Mesendoderm (in vitro differentiated cells): ENCODE measurements around the gene SMCHD1.
"Not testable (repeated sequence)": the region's sequence is repeated elsewhere in the genome, so short reads cannot be mapped to it uniquely, and the experiment has no call there.

Experiments
- DNase-seq: peaks from one replicate; pipeline ENCODE4 v3.0.0; 2013
- H2AK5ac ChIP-seq: 2 replicates; pipeline ENCODE4 v1.6.1; 2013; ENCODE audit warnings: low read length, inconsistent platforms
- H2BK120ac ChIP-seq: 2 replicates; pipeline ENCODE4 v1.6.1; 2013; ENCODE audit warnings: low read depth, mild to moderate bottlenecking, low read length, moderate library complexity, mixed read lengths
- H2BK15ac ChIP-seq: replicated peaks from 2 replicates; pipeline ENCODE4 v1.6.1; 2013; ENCODE audit warnings: low read depth, mild to moderate bottlenecking, moderate library complexity
- H2BK5ac ChIP-seq: 2 replicates; pipeline ENCODE4 v1.6.1; 2013; ENCODE audit warnings: low read length, inconsistent platforms
- H3K18ac ChIP-seq: 2 replicates; pipeline ENCODE4 v1.6.1; 2013; ENCODE audit warnings: mild to moderate bottlenecking, low read length, mixed read lengths
- H3K23ac ChIP-seq: one replicate; pipeline ENCODE4 v1.6.1; 2013; ENCODE audit warnings: low read length
- H3K27ac ChIP-seq: 2 replicates; pipeline ENCODE4 v1.5.1; 2013; ENCODE audit warnings: low read depth, mild to moderate bottlenecking, inconsistent platforms, low read length, moderate library complexity
- H3K27me3 ChIP-seq: 2 replicates; pipeline ENCODE4 v1.6.1; 2013; ENCODE audit warnings: low read length, control low read depth, mild to moderate bottlenecking, inconsistent platforms; ENCODE audit not compliant: insufficient read depth, poor library complexity
- H3K36me3 ChIP-seq: 2 replicates; pipeline ENCODE4 v1.6.1; 2013; ENCODE audit warnings: low read length, inconsistent platforms; ENCODE audit not compliant: control insufficient read depth, insufficient read depth
- H3K4ac ChIP-seq: one replicate; pipeline ENCODE4 v1.6.1; 2013; ENCODE audit warnings: low read depth, mild to moderate bottlenecking, low read length, moderate library complexity
- H3K4me1 ChIP-seq: 2 replicates; pipeline ENCODE4 v1.6.1; 2013; ENCODE audit warnings: low read depth, low read length, inconsistent platforms; ENCODE audit not compliant: control insufficient read depth
- H3K4me2 ChIP-seq: 2 replicates; pipeline ENCODE4 v1.6.1; 2013; ENCODE audit warnings: low read length
- H3K4me3 ChIP-seq: 2 replicates; pipeline ENCODE4 v1.5.1; 2013; ENCODE audit warnings: mild to moderate bottlenecking, low read length
- H3K56ac ChIP-seq: one replicate; pipeline ENCODE4 v1.6.1; 2013; ENCODE audit warnings: low read length
- H3K79me1 ChIP-seq: 2 replicates; pipeline ENCODE4 v1.6.1; 2013; ENCODE audit warnings: low read length, inconsistent platforms
- H3K79me2 ChIP-seq: 2 replicates; pipeline ENCODE4 v1.6.1; 2013; ENCODE audit warnings: mild to moderate bottlenecking, low read length; ENCODE audit not compliant: control insufficient read depth, insufficient read depth
- H3K9ac ChIP-seq: 2 replicates; pipeline ENCODE4 v1.6.1; 2013; ENCODE audit warnings: low read length, inconsistent platforms
- H4K5ac ChIP-seq: one replicate; pipeline ENCODE4 v1.6.1; 2013; ENCODE audit warnings: low read length
- H4K8ac ChIP-seq: one replicate; pipeline ENCODE4 v1.6.1; 2013; ENCODE audit warnings: low read depth, mild to moderate bottlenecking, control low read depth, low read length, moderate library complexity
- WGBS: extraction: QIAGEN DNeasy Blood & Tissue Kit; methylation state at CpG from one replicate; pipeline ENCODE4 v1.1.7; 2013; ENCODE audit warnings: low lambda C conversion rate, missing lambda C conversion rate; ENCODE audit not compliant: insufficient coverage; ENCODE audit errors: extremely low coverage; 5-methylcytosine and 5-hydroxymethylcytosine counted together

Gene SMCHD1

DNA sequence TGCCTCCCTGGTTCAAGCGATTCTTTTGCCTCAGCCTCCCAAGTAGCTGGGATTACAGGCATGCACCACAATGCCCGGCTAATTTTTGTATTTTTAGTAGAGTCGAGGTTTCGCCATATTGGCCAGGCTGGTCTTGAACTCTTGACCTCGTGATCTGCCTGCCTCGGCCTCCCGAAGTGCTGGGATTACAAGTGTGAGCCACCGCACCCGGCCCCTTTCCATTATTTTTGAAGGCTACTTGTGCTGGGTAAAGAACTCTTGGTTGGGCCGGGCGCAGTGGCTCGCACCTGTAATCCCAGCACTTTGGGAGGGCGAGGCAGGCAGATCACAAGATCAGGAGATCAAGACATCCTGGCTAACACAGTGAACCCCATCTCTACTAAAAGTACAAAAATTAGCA, 23.4 kb downstream of the SMCHD1 start:
- H2AK5ac ChIP-seq, H4K5ac ChIP-seq, H2BK120ac ChIP-seq, H3K18ac ChIP-seq, H3K23ac ChIP-seq, DNase-seq, H3K56ac ChIP-seq, H3K4me3 ChIP-seq, H3K4ac ChIP-seq, H3K4me2 ChIP-seq, H3K9ac ChIP-seq, H4K8ac ChIP-seq, H3K79me1 ChIP-seq, H2BK5ac ChIP-seq, H3K4me1 ChIP-seq, H3K36me3 ChIP-seq, H3K27me3 ChIP-seq, H3K27ac ChIP-seq, H2BK15ac ChIP-seq, H3K79me2 ChIP-seq: not testable (repeated sequence)
- no CpG with 5 or more reads among the region's 13 CpGs for WGBS

DNA sequence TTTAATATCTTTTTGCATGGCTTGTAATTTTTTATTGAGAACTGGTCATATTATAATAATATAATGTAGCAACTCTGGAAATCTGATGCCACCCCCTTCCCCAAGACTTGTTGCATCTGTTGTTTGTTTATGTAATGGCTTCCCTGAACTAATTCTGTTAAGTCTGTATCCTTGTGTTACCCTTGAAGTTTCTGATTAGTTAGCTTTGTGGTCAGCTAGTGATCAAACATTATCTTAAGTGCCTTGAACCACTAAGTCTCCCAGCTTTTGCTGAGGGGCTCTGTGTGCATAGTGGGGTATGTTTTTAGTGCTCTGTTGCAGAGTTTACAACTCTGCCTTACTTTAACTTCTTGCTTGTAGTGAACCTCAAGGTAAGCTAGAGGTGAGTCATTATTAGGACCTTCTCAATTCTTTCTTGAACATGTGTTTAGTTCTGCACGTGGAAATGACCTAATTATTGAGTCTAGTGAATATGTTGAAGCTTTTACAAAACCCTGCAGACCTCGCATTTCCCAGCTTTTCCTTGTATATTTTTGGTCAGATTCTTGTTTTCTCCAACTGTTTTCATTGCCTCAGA, 24.8 kb downstream of the SMCHD1 start:
- no peak overlapping the region for H2BK5ac ChIP-seq
- H2BK15ac ChIP-seq, result no peak overlapping the region
- no peak overlapping the region for H3K56ac ChIP-seq
- H3K79me1 ChIP-seq, result peaks cover 2% of the 10 kb centered on the region
- H3K4me1 ChIP-seq, result no peaks in the 10 kb centered on the region
- no CpG with 5 or more reads among the region's 2 CpGs for whole genome bisulfite sequencing
- no peak overlapping the region for H3K18ac ChIP-seq
- no peak overlapping the region for H2AK5ac ChIP-seq
- no peaks in the 10 kb centered on the region for H3K27me3 ChIP-seq
- no peak for DNase-seq
- no peak overlapping the region for H3K23ac ChIP-seq
- no peak overlapping the region for H4K8ac ChIP-seq
- no peak overlapping the region for H3K4me3 ChIP-seq
- no peak overlapping the region for H4K5ac ChIP-seq
- no peak overlapping the region for H3K4me2 ChIP-seq
- no peaks in the 10 kb centered on the region for H3K36me3 ChIP-seq
- no peak overlapping the region for H3K9ac ChIP-seq
- no peak overlapping the region for H2BK120ac ChIP-seq
- H3K4ac ChIP-seq, result no peak overlapping the region
- H3K27ac ChIP-seq, result no peak overlapping the region
- H3K79me2 ChIP-seq, result no peaks in the 10 kb centered on the region

DNA sequence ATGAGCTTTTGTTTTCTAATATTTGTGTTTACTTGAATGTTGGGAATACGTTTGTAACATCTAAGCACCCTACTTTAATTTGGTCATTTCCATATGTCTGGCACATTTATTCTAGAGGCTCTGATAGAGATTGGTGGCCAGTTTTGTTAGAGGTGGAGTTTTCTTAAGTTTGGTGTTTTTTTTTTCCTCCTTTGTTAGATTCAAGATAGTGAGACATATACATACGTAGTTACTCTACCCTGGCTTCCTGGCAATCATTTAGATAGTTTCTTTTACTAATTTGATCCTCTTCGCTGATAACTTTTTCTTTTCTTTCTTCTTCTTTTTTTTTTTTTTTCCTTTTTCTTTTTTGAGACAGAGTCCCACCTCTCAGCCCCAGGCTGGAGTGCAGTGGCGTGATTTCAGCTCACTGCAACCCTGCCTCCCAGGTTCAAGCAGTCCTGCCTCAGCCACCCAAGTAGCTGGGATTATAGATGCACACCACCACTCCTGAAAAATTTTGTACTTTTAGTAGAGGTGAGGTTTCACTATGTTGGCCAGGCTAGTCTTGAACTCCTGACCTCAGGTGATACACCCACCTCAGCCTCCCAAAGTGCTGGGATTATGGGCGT, 26.6 kb downstream of the SMCHD1 start:
- no peak overlapping the region for H2BK5ac ChIP-seq
- H4K8ac ChIP-seq, result no peak overlapping the region
- no peak for DNase-seq
- peaks cover 2% of the 10 kb centered on the region for H3K79me1 ChIP-seq
- H3K4me3 ChIP-seq, result no peak overlapping the region
- no peaks in the 10 kb centered on the region for H3K36me3 ChIP-seq
- H3K79me2 ChIP-seq, result no peaks in the 10 kb centered on the region
- no peak overlapping the region for H2BK15ac ChIP-seq
- no peaks in the 10 kb centered on the region for H3K27me3 ChIP-seq
- H3K56ac ChIP-seq, result no peak overlapping the region
- no peak overlapping the region for H3K4me2 ChIP-seq
- H4K5ac ChIP-seq, result no peak overlapping the region
- no peak overlapping the region for H3K9ac ChIP-seq
- H3K27ac ChIP-seq, result no peak overlapping the region
- H2BK120ac ChIP-seq, result no peak overlapping the region
- no peak overlapping the region for H2AK5ac ChIP-seq
- H3K4ac ChIP-seq, result no peak overlapping the region
- H3K18ac ChIP-seq, result no peak overlapping the region
- no CpG with 5 or more reads among the region's 5 CpGs for WGBS
- H3K23ac ChIP-seq, result no peak overlapping the region
- H3K4me1 ChIP-seq, result no peaks in the 10 kb centered on the region

DNA sequence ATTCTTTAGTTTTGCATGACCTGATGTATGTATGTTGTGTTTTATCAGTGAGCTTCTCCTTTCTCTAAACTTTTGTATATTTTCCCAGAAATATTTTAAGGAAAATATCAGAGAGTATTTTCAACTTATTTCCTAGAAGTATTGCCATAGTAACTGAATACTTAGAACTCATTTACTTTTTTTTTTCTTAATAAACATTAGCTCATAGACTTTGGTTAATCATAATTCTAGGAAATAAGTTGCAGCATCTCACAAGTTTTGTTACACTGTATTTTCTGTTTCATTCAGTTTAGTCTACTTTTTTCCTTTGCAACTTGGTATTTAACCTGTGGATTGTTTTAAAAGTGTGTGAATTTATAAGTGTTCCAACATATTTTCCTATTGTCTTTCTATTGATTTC, 27.5 kb downstream of the SMCHD1 start:
- Histone ChIP-seq H2BK120ac (no peak overlapping the region), H3K4me2 (no peak overlapping the region), H3K9ac (no peak overlapping the region), H3K4me3 (no peak overlapping the region), H3K27me3 (no peaks in the 10 kb centered on the region), H3K56ac (no peak overlapping the region), H3K4ac (no peak overlapping the region), H2AK5ac (no peak overlapping the region), H4K8ac (no peak overlapping the region), H3K79me1 (peaks cover 2% of the 10 kb centered on the region), H3K79me2 (no peaks in the 10 kb centered on the region), H2BK5ac (no peak overlapping the region), H3K18ac (no peak overlapping the region), H3K4me1 (no peaks in the 10 kb centered on the region), H3K36me3 (no peaks in the 10 kb centered on the region), H3K27ac (no peak overlapping the region), H2BK15ac (no peak overlapping the region), H4K5ac (no peak overlapping the region), H3K23ac (no peak overlapping the region)
- no peak for DNase-seq

DNA sequence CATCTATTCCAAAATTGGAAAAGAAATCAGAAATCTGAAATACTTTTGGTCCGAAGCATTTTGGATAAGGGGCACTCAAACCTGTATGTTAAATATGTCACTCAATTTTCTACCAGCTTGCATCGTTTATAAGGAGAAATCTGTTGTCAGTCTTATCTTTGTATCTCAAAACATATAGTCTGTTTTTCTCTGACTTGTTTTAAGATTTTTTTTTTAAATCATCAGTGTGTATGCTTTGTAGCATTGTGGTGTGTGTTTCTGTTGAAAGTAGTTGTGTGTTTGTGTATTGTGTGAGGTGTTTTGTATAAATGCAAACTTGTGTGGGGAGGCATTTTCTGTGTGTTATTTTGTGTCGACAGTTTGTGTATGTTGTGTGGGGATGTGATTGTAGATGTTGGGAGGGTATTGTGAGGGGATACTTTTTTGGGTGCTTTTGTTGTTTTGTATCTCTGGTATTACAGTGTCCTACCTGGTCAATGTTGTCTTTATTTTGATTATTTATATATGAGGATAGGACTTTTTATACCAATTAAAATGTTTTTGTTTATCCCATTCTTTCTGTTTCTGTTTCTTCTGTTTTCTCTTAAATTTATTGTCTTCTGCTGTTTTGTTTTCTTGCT, 30.9 kb downstream of the SMCHD1 start:
- H3K4me1 ChIP-seq, result no peaks in the 10 kb centered on the region
- no peak overlapping the region for H3K18ac ChIP-seq
- no peak overlapping the region for H2AK5ac ChIP-seq
- H3K79me1 ChIP-seq, result no peaks in the 10 kb centered on the region
- no peak overlapping the region for H2BK5ac ChIP-seq
- H2BK120ac ChIP-seq, result no peak overlapping the region
- H4K5ac ChIP-seq, result no peak overlapping the region
- H3K27me3 ChIP-seq, result no peaks in the 10 kb centered on the region
- H3K4me2 ChIP-seq, result no peak overlapping the region
- WGBS, result 100% methylated on average over 1 of the region's 3 CpGs
- H3K4me3 ChIP-seq, result no peak overlapping the region
- no peak overlapping the region for H3K56ac ChIP-seq
- H4K8ac ChIP-seq, result no peak overlapping the region
- no peaks in the 10 kb centered on the region for H3K79me2 ChIP-seq
- no peak overlapping the region for H3K9ac ChIP-seq
- peak; percentile 4 for DNase-seq
- H3K27ac ChIP-seq, result no peak overlapping the region
- no peak overlapping the region for H3K23ac ChIP-seq
- no peaks in the 10 kb centered on the region for H3K36me3 ChIP-seq
- no peak overlapping the region for H2BK15ac ChIP-seq
- H3K4ac ChIP-seq, result no peak overlapping the region
